Spleen (tissue), 7 donors: Measurements from ENCODE around the gene PIGO.

Source experiments
- CTCF ChIP-seq, 11 experiments: fragments of 200-600 bp in 7 of 11; fragments of 450-650 bp in 4 of 11; sonication (generic) in 4 of 11; IDR thresholded peaks in 8 of 11; conservative IDR thresholded peaks in 3 of 11; 1 replicate in 7 of 11; 2 replicates in 4 of 11; pipeline versions ENCODE4 v1.4.0 to v1.8.0; 2016 to 2021; ENCODE audit warnings: antibody characterized with exemption in 11 of 11, inconsistent platforms in 4 of 11, mild to moderate bottlenecking in 1 of 11
- POLR2A ChIP-seq, 3 donors: fragments of 450-650 bp; IDR thresholded peaks; one replicate each; pipeline ENCODE4 v1.5.1; 2017; ENCODE audit warnings: antibody characterized with exemption in 3 of 3, mild to moderate bottlenecking in 1 of 3
- POLR2AphosphoS5 ChIP-seq, 3 donors: sonication (generic); formaldehyde crosslinking; IDR thresholded peaks; one replicate each; pipeline ENCODE4 v1.5.1; 2017; ENCODE audit warnings: antibody characterized with exemption in 3 of 3
- donor health status: DM: no; HTN: no; CAD: no; lungs with moderate emphysema.
- donor health status: DM: no; HTN: no; CAD: no.
- donor health status: DM: no; HTN: no; CAD: no.

- TF ChIP-seq CTCF (IDR thresholded peaks at IDR 0.05 in 8 of 11, conservative IDR thresholded peaks at IDR 0.05 in 3 of 11) (no peak), POLR2AphosphoS5 (IDR thresholded peaks at IDR 0.05) (peak in 2 of 3 donors; percentile 21 to 51), POLR2A (IDR thresholded peaks at IDR 0.05) (no peak)
These were observed 35.7 kb downstream of the PIGO start for GRCh38 chr9:35060548-35061207.
